ENCODE measurements around the gene TOP1. TPM values are rescaled to one million over a fixed set of nuclear protein-coding genes. Genes with fewer than 3 reads are reported as not detected.

The TOP1 gene
- total RNA-seq, 2 donors from 2014 or later, result 80.6 to 85.5 TPM

- no peak for DNase-seq
- no peaks in the 10 kb centered on the region for H3K36me3 ChIP-seq
- H3K27ac ChIP-seq, result no peak overlapping the region
- TF ChIP-seq, protein P1, sequence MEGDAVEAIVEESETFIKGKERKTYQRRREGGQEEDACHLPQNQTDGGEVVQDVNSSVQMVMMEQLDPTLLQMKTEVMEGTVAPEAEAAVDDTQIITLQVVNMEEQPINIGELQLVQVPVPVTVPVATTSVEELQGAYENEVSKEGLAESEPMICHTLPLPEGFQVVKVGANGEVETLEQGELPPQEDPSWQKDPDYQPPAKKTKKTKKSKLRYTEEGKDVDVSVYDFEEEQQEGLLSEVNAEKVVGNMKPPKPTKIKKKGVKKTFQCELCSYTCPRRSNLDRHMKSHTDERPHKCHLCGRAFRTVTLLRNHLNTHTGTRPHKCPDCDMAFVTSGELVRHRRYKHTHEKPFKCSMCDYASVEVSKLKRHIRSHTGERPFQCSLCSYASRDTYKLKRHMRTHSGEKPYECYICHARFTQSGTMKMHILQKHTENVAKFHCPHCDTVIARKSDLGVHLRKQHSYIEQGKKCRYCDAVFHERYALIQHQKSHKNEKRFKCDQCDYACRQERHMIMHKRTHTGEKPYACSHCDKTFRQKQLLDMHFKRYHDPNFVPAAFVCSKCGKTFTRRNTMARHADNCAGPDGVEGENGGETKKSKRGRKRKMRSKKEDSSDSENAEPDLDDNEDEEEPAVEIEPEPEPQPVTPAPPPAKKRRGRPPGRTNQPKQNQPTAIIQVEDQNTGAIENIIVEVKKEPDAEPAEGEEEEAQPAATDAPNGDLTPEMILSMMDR (IDR thresholded peaks at IDR 0.05), result no peak
- H3K4me3 ChIP-seq, result no peak overlapping the region
- H3K9ac ChIP-seq (ENCODE audit: low read depth in 2 of 2, low read length in 2 of 2), result no peak overlapping the region
- intact Hi-C loops (cut with DNase I), result no loop called here
- no peaks in the 10 kb centered on the region for H3K27me3 ChIP-seq
- H3K4me1 ChIP-seq, result no peaks in the 10 kb centered on the region
- H3K9me3 ChIP-seq, result no peaks in the 10 kb centered on the region
These were observed 59.2 kb downstream of the TOP1 start for GRCh38 chr20:41087777-41088176.

GRCh38 chr20:41089555-41089954 is 60.9 kb downstream of the TOP1 start:
- Histone ChIP-seq H3K36me3 (no peaks in the 10 kb centered on the region), H3K27ac (no peak overlapping the region), H3K9ac (ENCODE audit: low read depth in 2 of 2, low read length in 2 of 2) (no peak overlapping the region), H3K4me3 (no peak overlapping the region), H3K27me3 (no peaks in the 10 kb centered on the region), H3K4me1 (no peaks in the 10 kb centered on the region), H3K9me3 (no peaks in the 10 kb centered on the region)
- intact Hi-C loops (cut with DNase I), result no loop called here
- DNase-seq, result no peak
- TF ChIP-seq, protein P1 (IDR thresholded peaks at IDR 0.05), result no peak

- H3K36me3 ChIP-seq, result no peaks in the 10 kb centered on the region
- intact Hi-C loops (cut with DNase I), result loop anchor here (10.0 kb wide), 1 partner anchor 347 kb away; no protein-coding TSS in a partner anchor
These were observed 63.3 kb downstream of the TOP1 start for GRCh38 chr20:41091927-41092326.

GRCh38 chr20:41094353-41095055 is 65.9 kb downstream of the TOP1 start:
- Histone ChIP-seq H3K36me3 (no peaks in the 10 kb centered on the region), H3K9me3 (no peaks in the 10 kb centered on the region), H3K9ac (ENCODE audit: low read depth in 2 of 2, low read length in 2 of 2) (no peak overlapping the region), H3K4me1 (no peaks in the 10 kb centered on the region), H3K27ac (no peak overlapping the region), H3K4me3 (no peak overlapping the region), H3K27me3 (no peaks in the 10 kb centered on the region)
- intact Hi-C loops (cut with DNase I), result loop anchor here (2.0 to 10.0 kb wide), 3 partner anchors 104 to 350 kb away; no protein-coding TSS in a partner anchor
- no peak for DNase-seq
- TF ChIP-seq, protein P1 (IDR thresholded peaks at IDR 0.05), result no peak

More at GRCh38 chr20:41091927-41092326, 63.3 kb downstream of the TOP1 start:
- Histone ChIP-seq H3K4me3 (no peak overlapping the region), H3K9ac (ENCODE audit: low read depth in 2 of 2, low read length in 2 of 2) (no peak overlapping the region), H3K27me3 (no peaks in the 10 kb centered on the region), H3K4me1 (no peaks in the 10 kb centered on the region), H3K9me3 (no peaks in the 10 kb centered on the region), H3K27ac (no peak overlapping the region)
- TF ChIP-seq, protein P1 (IDR thresholded peaks at IDR 0.05), result no peak
- DNase-seq, result no peak

- H3K36me3 ChIP-seq, result peaks cover 3% of the 10 kb centered on the region
- peak; percentile 57 for DNase-seq
- intact Hi-C loops (cut with DNase I), result loop anchor here (2.0 to 10.0 kb wide), 3 partner anchors 105 to 351 kb away; no protein-coding TSS in a partner anchor
These were observed 66.7 kb downstream of the TOP1 start for GRCh38 chr20:41095110-41095969.

More at GRCh38 chr20:41095110-41095969, 66.7 kb downstream of the TOP1 start:
- Histone ChIP-seq H3K4me3 (no peak overlapping the region), H3K27ac (no peak overlapping the region), H3K27me3 (no peaks in the 10 kb centered on the region), H3K9me3 (no peaks in the 10 kb centered on the region), H3K9ac (ENCODE audit: low read depth in 2 of 2, low read length in 2 of 2) (no peak overlapping the region), H3K4me1 (no peaks in the 10 kb centered on the region)
- TF ChIP-seq, protein P1 (IDR thresholded peaks at IDR 0.05), result peak; percentile 85

Measured in colonic mucosa (tissue), 4 donors.